ENCODE data around the gene LAMA1.
"Not testable (repeated sequence)": the region's sequence is repeated elsewhere in the genome, so short reads cannot be mapped to it uniquely, and the experiment has no call there.

The LAMA1 gene, protein sequence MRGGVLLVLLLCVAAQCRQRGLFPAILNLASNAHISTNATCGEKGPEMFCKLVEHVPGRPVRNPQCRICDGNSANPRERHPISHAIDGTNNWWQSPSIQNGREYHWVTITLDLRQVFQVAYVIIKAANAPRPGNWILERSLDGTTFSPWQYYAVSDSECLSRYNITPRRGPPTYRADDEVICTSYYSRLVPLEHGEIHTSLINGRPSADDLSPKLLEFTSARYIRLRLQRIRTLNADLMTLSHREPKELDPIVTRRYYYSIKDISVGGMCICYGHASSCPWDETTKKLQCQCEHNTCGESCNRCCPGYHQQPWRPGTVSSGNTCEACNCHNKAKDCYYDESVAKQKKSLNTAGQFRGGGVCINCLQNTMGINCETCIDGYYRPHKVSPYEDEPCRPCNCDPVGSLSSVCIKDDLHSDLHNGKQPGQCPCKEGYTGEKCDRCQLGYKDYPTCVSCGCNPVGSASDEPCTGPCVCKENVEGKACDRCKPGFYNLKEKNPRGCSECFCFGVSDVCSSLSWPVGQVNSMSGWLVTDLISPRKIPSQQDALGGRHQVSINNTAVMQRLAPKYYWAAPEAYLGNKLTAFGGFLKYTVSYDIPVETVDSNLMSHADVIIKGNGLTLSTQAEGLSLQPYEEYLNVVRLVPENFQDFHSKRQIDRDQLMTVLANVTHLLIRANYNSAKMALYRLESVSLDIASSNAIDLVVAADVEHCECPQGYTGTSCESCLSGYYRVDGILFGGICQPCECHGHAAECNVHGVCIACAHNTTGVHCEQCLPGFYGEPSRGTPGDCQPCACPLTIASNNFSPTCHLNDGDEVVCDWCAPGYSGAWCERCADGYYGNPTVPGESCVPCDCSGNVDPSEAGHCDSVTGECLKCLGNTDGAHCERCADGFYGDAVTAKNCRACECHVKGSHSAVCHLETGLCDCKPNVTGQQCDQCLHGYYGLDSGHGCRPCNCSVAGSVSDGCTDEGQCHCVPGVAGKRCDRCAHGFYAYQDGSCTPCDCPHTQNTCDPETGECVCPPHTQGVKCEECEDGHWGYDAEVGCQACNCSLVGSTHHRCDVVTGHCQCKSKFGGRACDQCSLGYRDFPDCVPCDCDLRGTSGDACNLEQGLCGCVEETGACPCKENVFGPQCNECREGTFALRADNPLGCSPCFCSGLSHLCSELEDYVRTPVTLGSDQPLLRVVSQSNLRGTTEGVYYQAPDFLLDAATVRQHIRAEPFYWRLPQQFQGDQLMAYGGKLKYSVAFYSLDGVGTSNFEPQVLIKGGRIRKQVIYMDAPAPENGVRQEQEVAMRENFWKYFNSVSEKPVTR (N-terminal part only)

GRCh38 chr18:7117390-7118355 lies at the start of gene LAMA1:
Gene LAMA1 (minus strand): TSS chr18:7117797. CDS start chr18:7117720, 77 bp downstream.
- DNase-seq, result no peak

DNA sequence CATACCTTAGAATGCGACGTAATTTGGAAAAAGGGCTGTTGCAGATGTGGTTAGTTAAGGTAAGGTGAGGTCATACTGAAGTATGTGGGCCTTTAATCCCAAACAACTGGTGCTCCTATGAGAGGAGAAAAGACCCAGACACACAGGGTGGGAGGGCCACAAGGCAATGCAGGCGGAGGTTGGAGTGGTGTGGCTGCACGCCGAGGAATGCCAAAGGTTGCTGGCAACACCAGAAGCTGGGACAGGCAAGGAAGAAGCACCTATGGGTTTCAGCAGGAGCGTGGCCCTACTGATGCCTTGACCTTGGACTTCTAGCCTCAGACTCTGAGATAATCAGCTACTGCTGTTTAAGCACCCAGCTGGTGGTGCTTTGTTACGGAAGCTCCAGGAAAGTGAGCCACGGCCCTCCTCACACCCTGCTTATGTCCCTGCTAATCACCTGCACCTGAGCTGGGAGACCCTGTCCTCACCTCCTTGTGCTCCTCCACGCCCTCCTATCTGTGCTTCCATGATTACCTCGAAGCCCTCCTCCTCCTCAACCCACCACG lies 48.3 kb upstream of the LAMA1 start:
- DNase-seq, result no peak

- DNase-seq, result no peak
Measured at GRCh38 chr18:7164323-7165004, 46.9 kb upstream of the LAMA1 start.

- no peak for DNase-seq
Measured at GRCh38 chr18:7158216-7158615, 40.6 kb upstream of the LAMA1 start.

- DNase-seq, result no peak
Measured at GRCh38 chr18:7157760-7158159, 40.2 kb upstream of the LAMA1 start.

- no peak for DNase-seq
Measured at GRCh38 chr18:7155887-7156286, 38.3 kb upstream of the LAMA1 start.

DNA sequence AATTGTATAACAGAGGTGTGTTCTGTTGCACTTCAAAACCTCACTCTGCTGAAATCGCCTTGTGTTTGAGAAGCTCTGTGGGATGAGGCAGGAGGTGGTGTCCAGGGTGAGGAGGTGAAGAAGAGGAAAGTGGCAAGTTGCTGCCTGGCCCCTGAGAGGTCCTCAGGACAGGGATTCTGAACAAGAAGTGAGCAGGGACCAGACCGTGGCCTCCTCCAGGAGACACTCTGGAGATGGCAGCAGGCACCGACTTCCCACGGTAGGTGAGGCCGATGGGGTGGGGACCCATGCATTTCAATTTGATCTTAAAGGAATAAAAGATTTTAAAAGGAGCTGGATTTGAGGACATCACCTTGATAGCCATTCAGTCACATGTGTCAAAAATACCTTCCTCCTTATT lies 37.5 kb upstream of the LAMA1 start:
- no peak for DNase-seq

DNA sequence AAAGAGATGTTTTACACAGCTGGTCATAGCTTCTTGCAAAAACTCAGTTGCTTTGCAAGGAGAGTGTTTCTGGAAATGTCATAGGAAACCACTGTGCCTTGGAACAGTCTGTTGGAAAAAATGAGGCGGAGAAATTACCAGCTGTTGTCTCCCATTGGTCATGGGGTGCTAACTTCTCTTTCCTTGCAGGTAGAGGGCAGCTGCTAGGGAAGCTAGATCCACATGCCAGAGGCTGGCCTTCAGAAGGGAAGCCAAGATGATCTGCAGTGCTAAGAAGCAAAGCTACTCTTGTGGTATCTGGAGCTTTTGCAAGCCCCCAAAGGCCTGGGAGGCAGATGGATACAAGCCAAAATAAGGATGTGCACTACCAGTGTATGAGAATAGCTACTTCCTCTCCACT lies 34.8 kb upstream of the LAMA1 start:
- no peak for DNase-seq

DNA sequence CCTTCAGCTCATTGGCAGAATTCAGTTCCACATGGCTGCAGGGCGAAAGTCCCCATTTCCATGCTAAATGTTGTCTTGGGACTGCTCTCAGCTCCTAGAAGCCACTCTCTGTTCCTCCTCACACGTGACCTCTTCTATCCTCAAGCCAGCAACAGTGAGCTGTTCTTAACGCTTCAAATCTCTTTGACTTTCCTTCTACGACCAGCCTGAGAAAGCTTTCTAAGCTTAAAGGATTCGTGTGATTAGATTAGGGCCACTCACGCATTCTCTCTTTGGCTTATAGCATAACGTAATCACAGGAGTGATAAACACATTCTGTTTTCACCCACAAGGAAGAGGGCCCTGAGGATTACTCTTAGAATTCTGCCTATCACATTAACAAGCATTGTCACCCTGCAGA lies 29.8 kb upstream of the LAMA1 start:
- DNase-seq, result no peak

DNA sequence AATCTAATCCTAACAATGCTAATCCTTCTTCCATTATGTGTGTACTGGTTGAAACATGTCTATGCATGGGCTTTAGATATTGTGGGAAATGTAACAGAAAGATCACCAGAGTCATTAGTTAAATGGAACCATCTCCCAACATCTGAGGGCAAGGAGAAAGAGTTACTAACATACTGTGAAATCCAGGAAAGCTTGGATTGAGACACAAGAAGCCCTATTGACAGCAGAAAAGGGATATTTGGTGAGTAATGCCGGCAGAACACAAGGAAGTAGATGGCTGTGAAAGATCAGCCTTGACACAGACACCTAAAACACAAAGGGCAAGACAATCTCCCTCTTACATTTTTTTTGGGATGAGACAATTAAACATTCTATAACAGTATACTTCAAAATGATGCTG lies 28.5 kb upstream of the LAMA1 start:
- DNase-seq, result no peak

DNA sequence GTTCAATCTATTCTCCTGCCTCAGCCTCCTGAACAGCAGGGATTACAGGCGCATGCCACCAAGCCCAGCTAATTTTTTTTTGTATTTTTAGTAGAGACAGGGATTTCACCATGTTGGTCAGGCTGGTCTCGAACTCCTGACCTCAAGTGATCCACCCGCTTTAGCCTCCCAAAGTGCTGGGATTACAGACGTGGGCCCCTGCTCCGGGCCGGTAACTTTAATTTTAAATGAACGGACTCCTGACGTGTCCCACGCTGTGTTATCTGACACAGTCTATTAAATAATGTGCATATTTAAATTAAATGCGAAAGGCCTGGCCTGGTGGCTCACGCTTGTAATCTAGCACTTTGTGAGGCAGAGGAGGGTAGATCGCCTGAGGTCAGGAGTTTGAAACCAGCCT lies 27.3 kb upstream of the LAMA1 start:
- not testable (repeated sequence) for DNase-seq

GRCh38 chr18:7141287-7141686 lies 23.7 kb upstream of the LAMA1 start:
- DNase-seq, result no peak

GRCh38 chr18:7139409-7139808 lies 21.8 kb upstream of the LAMA1 start:
- no peak for DNase-seq

- DNase-seq, result no peak
Measured at GRCh38 chr18:7133181-7133580, 15.6 kb upstream of the LAMA1 start.

DNA sequence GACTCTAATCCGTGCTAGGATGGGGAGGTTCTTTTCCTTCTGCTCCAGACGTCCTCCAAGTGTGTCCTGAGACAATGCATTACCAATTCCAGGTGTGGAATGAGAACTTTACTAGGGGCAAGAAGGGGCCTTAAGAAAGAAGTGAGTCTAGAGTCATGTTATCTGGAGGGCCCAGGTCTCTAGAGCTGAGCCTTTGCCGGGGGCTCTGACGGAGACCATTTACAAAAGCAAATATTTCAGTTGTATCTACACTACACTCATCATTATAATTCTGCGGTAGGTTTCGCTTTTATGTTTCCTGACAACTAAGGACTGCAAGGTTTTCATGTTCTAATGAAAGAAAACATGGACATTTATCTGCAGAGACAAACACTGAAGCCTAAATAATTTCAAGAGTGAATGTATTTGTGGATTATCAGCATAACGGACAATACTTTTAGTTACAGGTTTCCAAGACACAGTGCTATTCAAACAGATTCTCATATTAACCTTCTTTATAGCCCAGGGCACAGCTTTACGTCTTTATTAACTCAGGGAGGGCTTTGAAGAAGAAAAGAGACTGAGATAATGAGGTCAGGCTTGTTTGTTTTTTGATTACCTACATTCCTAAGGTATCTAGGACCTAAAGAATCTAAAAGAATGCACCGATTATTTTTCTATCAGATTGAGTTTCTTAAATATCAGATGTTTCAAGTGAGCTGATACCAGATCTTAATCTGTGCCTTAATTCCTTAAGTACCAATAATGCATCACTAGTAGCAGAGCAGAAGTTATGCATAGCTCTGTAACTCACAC lies 15.0 kb upstream of the LAMA1 start:
- DNase-seq, result no peak

DNA sequence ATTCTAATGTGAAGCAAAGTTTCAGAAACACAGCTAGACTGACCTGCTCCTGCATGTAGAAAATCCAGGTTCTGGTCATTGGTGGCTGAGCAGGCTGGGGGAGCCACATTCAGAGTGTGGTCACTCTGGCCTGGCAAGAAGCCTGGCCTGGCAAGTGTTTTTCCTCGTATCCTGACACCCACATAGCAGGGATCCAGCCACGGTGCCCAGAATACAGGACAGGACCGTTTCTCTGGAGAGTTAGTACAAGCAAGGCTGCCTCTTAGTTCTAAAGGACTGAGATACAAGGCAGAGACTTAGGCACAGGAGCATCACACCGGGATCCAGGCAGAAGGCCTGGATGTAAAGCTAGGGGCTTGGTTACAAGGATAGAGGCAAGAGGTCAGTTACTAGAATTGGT lies 4.8 kb upstream of the LAMA1 start:
- DNase-seq, result no peak

DNA sequence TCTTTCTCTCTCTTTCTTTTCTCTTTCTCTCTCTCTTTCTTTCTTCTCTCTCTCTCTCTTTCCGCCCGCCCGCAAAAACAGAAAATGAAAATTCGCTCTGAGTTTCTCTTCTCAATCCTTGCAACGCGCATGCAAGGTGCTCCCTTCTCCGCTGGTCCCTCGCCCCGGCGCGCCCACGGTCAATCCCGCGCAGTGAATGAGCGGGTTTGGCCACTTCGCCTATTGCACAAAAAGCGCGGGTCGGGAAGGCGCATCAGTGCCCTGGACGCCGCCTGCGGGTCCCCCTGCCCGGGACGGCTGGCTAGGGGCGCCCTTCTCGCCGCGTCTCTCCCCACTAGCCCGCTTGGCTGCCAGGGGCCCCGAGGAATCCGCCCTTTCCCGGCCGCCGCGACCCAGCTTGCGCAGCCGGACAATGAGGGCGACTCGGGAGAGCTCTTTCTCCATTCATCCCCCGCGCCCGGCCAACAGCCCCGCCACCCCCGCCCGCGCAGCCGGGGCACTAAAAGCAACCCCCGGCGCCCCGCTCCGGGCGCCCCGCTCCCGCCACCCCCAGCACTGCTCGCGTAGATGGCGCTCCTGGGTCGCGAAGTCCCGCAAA lies 706 bp downstream of the LAMA1 start:
- no peak for DNase-seq

GRCh38 chr18:7116001-7116730 lies 1.4 kb downstream of the LAMA1 start:
- DNase-seq, result no peak

- no peak for DNase-seq
Measured at GRCh38 chr18:7112936-7113335, 4.7 kb downstream of the LAMA1 start.

Measured in KG1 (cell line).